T-helper 1 cell treated with Interleukin-12 subunit alpha and Interleukin-12 subunit beta and Interleukin-4 antibody, amounts not matched to agents 30 ng/mL and 1 ng/mL, for 36 hours (primary cell): Measurements from ENCODE around the gene SEC14L2. TPM values are rescaled to one million over a fixed set of nuclear protein-coding genes. Genes with fewer than 3 reads are reported as not detected.
"Not testable (repeated sequence)": the region's sequence is repeated elsewhere in the genome, so short reads cannot be mapped to it uniquely, and the experiment has no call there.

Experiments
- intact Hi-C: fragments of 100-400 bp; cut with micrococcal nuclease; formaldehyde crosslinking; loops from one replicate; pipeline ENCODE4 v1.15.1; 2024
- total RNA-seq: library from RNA; stranded (reverse); gene quantifications from 2 replicates; pipeline ENCODE4 v1.2.3, GENCODE V29; 2022

The SEC14L2 gene
- total RNA-seq, 1 donor from 2014 or later: 11.1 TPM

DNA sequence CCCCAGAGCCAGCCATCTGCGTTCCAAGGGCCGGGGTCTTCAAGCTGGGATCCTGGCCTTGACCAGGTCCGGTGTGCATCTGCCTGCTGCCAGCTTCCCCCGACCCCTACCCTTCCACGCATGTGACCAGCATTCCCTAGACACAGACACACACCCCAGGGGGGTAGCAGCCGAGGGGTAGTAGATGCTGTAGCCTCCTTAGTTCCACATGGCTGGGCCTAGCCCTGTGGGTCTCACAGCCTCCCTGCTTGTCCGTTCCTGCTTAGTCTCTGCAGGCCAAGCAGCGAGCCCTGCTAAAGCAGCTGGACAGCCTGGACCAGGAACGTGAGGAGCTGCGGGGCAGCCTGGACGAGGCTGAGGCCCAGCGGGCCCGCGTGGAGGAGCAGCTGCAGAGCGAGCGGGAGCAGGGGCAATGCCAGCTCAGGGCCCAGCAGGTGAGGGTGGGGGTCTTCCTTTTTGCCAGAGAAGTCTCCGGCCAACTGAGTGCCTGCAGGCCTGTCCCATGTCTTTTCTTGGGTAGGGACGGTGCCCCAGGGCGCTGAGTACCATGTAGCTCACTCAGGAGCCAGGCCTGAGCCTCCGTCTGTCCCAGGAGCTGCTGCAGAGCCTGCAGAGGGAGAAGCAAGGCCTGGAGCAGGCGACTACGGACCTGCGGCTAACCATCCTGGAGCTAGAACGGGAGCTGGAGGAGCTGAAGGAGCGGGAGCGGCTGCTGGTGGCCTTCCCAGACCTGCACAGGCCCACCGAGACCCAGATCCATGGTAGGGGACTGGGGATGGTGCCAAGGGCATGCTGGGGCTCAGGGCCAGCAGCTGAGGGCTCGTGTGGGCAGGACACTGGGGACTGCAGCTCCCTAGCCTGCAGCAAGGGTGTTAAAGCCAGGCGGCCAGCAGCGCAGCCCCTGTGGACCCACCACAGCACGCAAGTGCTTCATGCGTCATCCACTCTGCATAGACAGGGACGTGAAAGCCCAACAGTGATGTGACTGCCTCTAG, 23.2 kb upstream of the SEC14L2 start:
- intact Hi-C loops: no loop called here

- intact Hi-C loops: no loop called here
Observed at GRCh38 chr22:30375312-30375849, 21.4 kb upstream of the SEC14L2 start.

GRCh38 chr22:30380011-30380410, 16.8 kb upstream of the SEC14L2 start:
- intact Hi-C loops: no loop called here

- intact Hi-C loops: no loop called here
Observed at GRCh38 chr22:30381264-30381663, 15.6 kb upstream of the SEC14L2 start.

DNA sequence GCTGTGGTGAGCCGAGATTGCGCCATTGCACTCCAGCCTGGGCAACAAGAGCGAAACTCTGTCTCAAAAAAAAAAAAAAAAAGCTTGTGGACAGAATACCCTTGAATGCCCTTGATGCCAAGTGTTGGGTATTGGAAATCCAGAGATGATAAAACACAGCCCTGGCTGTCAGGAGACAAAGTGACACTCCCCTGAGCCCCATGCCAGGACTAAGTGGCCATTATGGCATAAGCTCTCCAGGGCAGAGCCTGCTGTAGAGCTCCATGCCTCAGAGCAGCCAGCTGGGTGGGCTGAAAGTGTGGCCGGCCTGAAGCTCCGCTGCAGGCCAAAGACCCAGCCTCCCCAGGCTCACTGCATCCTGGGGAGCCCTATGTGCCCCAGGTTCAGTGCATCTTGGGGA, 14.5 kb upstream of the SEC14L2 start:
- intact Hi-C loops: no loop called here

DNA sequence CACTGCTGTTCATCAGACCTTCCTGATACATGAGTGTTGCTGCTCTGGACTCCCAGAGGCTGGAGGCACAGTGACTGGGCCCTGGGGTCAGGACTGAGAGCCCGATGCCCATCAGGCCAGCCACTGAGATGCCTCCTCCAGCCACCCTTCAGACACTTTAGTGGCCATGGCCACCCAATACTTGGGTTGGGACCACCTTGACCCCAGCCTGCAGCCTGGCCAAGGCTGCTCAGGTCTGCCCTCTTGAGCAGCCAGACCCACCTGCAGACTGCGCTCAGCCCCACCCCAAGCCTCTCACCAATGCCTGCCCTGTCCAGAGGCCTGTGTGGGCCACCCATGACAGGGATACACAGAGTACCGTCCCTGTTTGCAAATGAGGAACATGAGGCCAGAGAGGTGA, 13.8 kb upstream of the SEC14L2 start:
- intact Hi-C loops: no loop called here

DNA sequence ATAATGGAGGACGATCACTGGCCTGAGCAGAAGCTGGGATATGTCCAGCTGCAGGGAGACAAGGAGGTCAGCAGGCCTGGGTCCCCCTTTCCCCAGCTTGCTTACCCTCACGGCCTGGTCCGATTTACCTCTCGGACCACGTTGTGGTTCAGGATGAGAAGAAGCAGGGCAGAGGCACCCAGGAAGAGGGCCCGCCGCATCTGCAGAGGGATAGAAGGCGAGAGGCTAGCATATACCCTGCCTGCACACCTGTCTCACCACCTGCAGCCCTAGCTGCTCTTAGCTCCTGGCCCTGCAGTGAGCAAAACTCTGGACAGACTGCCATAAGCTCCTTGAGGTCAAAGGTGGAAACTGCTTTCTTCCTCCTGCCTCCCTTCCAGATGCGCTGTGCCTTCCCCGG, 10.9 kb upstream of the SEC14L2 start:
- intact Hi-C loops: no loop called here

- intact Hi-C loops: no loop called here
Observed at GRCh38 chr22:30386608-30386959, 10.2 kb upstream of the SEC14L2 start.

GRCh38 chr22:30386960-30387827, 9.6 kb upstream of the SEC14L2 start, which contains the start of gene RNF215:
Gene RNF215, minus strand, starts transcription at chr22:30387411. Its CDS starts 98 bp downstream, at chr22:30387313.
- intact Hi-C loops: loop anchor here (1.0 kb wide), 5 partner anchors 31 to 279 kb away; partner anchors contain the start of genes OSM, SF3A1 and TBC1D10A

DNA sequence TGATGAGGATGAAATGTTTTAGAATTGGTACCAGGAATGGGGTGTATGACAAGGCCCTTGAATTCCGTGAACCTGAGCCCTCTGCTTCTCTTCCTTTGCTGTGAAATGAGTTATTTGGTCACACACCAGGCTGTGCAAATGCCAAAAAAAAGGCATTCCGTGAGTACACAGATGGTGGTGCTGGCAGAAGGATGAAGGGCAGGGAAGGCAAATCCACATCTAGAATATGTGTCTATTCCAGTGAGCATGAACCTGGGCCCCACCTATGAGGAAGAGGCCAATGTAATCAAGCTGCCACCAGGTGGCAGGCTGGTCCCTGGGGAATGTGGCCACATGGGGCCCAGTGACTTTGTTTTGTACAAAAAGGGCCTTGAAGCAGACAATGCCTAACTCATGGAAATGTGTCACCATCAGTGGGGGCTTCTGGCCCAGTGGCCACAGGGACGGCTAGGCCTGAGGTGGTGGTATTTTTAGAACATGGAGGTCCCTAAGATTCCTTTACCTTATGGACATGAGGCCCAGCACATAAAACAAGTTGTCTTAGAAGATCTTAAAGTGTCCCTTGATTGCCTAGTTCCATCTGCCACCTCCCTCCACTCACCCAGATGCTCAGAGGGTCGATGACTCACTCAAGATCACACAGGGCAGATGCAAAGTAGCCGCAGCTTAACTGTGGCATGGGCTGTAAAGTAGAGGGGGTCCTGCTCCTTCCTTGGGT, 5.7 kb upstream of the SEC14L2 start:
- intact Hi-C loops: loop anchor here (1.0 kb wide), 8 partner anchors 35 to 364 kb away; no protein-coding TSS in a partner anchor

DNA sequence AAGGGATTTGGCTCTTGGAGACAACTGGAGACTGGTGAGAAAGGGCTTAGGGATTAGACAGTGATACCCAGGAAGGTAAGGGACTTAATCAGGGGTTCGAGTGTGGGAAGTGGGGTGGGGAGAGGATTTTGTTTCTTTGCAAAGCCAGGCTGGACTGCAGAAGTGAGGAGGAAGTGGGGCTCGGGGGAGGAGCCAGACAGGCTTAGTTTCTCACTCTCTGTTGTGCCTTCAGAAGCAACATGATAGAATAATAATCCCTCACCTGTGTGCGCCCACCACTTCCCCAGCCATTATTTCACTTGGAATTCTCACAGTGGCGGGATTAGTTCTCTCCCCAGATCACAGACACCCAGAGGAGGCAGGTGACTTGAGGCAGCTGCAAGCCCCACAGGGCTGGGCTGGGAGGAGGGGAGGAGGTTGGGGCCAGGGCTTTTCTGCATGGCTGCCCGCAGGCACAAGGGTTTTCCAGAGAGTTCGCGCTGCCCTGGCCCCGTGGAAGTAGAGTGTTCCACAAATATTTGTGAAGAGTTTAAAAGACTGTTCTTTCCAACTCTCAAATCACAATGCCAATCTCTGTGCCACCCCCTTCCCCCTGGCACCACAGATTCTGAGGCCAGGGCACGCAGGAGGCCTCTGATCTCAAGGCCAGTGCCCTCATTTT, 4.0 kb upstream of the SEC14L2 start:
- intact Hi-C loops: loop anchor here (1.0 kb wide), 1 partner anchor 286 kb away; no protein-coding TSS in a partner anchor

GRCh38 chr22:30393322-30393680, 3.5 kb upstream of the SEC14L2 start:
- intact Hi-C loops: no loop called here

GRCh38 chr22:30393885-30394284, 2.9 kb upstream of the SEC14L2 start:
- intact Hi-C loops: no loop called here

DNA sequence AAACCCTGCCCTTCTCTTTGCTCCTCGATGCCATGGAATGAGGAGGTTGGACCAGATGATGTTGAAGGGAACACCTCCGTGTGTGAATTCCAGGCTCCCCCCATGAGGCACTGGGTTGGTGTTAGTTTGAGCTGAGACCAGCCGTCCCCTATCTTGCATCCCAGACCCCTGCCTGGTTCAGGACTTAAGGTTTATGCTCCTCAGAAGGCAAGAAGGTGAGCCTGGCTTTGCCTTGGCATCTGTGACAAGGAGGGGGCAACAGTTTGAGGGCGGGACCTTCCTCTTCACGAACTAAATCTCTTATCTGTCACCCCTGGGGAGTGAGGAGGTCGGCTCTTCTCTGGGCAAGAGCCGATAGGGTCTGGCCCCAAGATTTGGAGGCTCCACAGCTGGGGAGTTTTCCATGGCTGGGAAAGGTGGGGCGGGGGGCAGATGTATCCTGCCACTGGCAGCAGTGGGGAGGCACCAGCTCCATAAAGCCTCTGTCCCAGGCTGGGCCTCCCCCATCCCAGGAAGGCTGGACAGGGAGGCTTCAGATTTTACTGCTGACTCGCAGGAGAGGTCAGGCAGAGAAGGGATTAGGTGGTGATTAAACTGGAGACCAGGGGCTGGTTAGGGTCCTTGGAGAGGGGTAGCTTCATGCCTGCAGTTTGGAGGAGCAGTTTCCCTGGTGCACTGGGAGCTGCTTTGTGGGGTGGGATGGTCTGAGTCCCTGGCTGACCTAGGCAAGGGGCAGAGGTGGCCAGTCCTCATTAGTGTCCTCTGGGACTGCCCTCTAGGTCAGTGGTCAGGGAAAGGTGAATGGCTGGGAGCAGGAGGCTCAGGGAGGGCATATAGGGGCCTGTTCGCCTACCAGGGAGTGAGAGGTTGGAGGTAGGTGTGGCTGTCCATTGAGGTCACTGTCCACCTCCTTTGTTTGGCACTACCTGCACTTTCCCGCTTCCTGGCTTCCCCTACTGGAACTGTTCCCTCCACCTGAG, 1.1 kb downstream of the SEC14L2 start:
- intact Hi-C loops: loop anchor here (1.0 kb wide), 1 partner anchor 204 kb away; no protein-coding TSS in a partner anchor

GRCh38 chr22:30398685-30399680, 2.2 kb downstream of the SEC14L2 start:
- intact Hi-C loops: no loop called here

- intact Hi-C loops: no loop called here
Observed at GRCh38 chr22:30399718-30400117, 2.9 kb downstream of the SEC14L2 start.

- intact Hi-C loops: no loop called here
Observed at GRCh38 chr22:30400159-30400558, 3.3 kb downstream of the SEC14L2 start.

- intact Hi-C loops: not testable (repeated sequence)
Observed at GRCh38 chr22:30401024-30401423, 4.2 kb downstream of the SEC14L2 start.
